Esophagus squamous epithelium (tissue), 5 donors: ENCODE data around the gene MAP3K5. TPM values are rescaled to one million over a fixed set of nuclear protein-coding genes. Genes with fewer than 3 reads are reported as not detected.

Experiments
- DNase-seq: peaks from one replicate; lab custom pipeline; 2025; lab: John Stamatoyannopoulos, UW
- H3K27ac ChIP-seq, 4 donors: fragments of 200-600 bp; sonication (generic); one replicate each; pipeline ENCODE4 v1.5.1; 2016 to 2019; ENCODE audit warnings: mild to moderate bottlenecking in 1 of 4
- H3K27me3 ChIP-seq, 4 donors: fragments of 200-600 bp; sonication (generic); 1 replicate in 3 of 4; 2 replicates in 1 of 4; pipeline versions ENCODE4 v1.5.1 to v1.6.0; 2017 to 2021; ENCODE audit warnings: antibody characterized with exemption in 1 of 4
- H3K36me3 ChIP-seq, 3 donors: fragments of 200-600 bp; sonication (generic); one replicate each; pipeline ENCODE4 v1.5.1; 2016 to 2019
- H3K4me1 ChIP-seq, 3 donors: fragments of 200-600 bp; sonication (generic); one replicate each; pipeline ENCODE4 v1.5.1; 2017 to 2019
- H3K4me3 ChIP-seq, 4 donors: fragments of 200-600 bp; sonication (generic); 1 replicate in 3 of 4; 2 replicates in 1 of 4; pipeline ENCODE4 v1.5.1; 2016 to 2019; ENCODE audit warnings: mild to moderate bottlenecking in 2 of 4, moderate library complexity in 1 of 4
- H3K9me3 ChIP-seq, 3 donors: fragments of 200-600 bp; sonication (generic); one replicate each; pipeline ENCODE4 v1.5.1; 2016 to 2019
- CTCF ChIP-seq, 6 experiments: fragments of 450-650 bp in 4 of 6; fragments of 200-600 bp in 2 of 6; sonication (generic) in 2 of 6; IDR thresholded peaks; one replicate each; pipeline ENCODE4 v1.5.1; 2016 to 2019; ENCODE audit warnings: antibody characterized with exemption in 6 of 6, mild to moderate bottlenecking in 4 of 6, moderate library complexity in 4 of 6
- POLR2A ChIP-seq, 4 donors: fragments of 450-650 bp; IDR thresholded peaks; one replicate each; pipeline ENCODE4 v1.6.1; 2017; ENCODE audit warnings: antibody characterized with exemption in 4 of 4, mild to moderate bottlenecking in 4 of 4, moderate library complexity in 3 of 4
- WGBS, 2 donors: methylation state at CpG; one replicate each; pipeline ENCODE4 v1.1.5; 2018; 5-methylcytosine and 5-hydroxymethylcytosine counted together
- intact Hi-C: fragments of 100-400 bp; cut with DNase I; formaldehyde crosslinking; loops from one replicate; pipeline ENCODE4 v1.15.0; 2022
- total RNA-seq, 4 donors: library from RNA; depleted of rRNA; stranded (reverse); fragments of >200 nt; gene quantifications; one replicate each; pipeline ENCODE4 v1.1.0, GENCODE V29; 2016
- donor health status: DM: yes; HTN: yes; CAD: no.

The MAP3K5 gene
- total RNA-seq, 4 donors from 2014 or later = 9.2 to 22.9 (median 20.9) TPM

- Histone ChIP-seq H3K4me1 (peaks cover 0 to 27% (median 0%) of the 10 kb centered on the region in 3 donors), H3K9me3 (no peaks in the 10 kb centered on the region), H3K4me3 (no peak overlapping the region), H3K27ac (no peak overlapping the region), H3K36me3 (no peaks in the 10 kb centered on the region), H3K27me3 (peaks cover 0 to 8% (median 0%) of the 10 kb centered on the region in 4 donors)
- 14 to 27% methylated on average over 1 of the region's 1 CpG for WGBS, 2 donors
- DNase-seq = no peak
- TF ChIP-seq POLR2A (IDR thresholded peaks at IDR 0.05) (no peak), CTCF (IDR thresholded peaks at IDR 0.05) (no peak)
- intact Hi-C loops = loop anchor here (10.0 kb wide), 1 partner anchor 170 kb away; no protein-coding TSS in a partner anchor
Measured at GRCh38 chr6:136544326-136544725, 248.0 kb downstream of the MAP3K5 start.

- TF ChIP-seq CTCF (IDR thresholded peaks at IDR 0.05) (no peak), POLR2A (IDR thresholded peaks at IDR 0.05) (no peak)
- Histone ChIP-seq H3K27me3 (no peaks in the 10 kb centered on the region), H3K36me3 (no peaks in the 10 kb centered on the region), H3K4me3 (no peak overlapping the region), H3K4me1 (peaks cover 0 to 26% (median 0%) of the 10 kb centered on the region in 3 donors), H3K27ac (no peak overlapping the region), H3K9me3 (no peaks in the 10 kb centered on the region)
- intact Hi-C loops = loop anchor here (10.0 kb wide), 1 partner anchor 167 kb away; no protein-coding TSS in a partner anchor
- WGBS, 2 donors = 82 to 83% methylated on average over 2 of the region's 2 CpGs
- DNase-seq = no peak
Measured at GRCh38 chr6:136541395-136541794, 250.9 kb downstream of the MAP3K5 start.

- TF ChIP-seq POLR2A (IDR thresholded peaks at IDR 0.05) (no peak), CTCF (IDR thresholded peaks at IDR 0.05) (no peak)
- no peaks in the 10 kb centered on the region for H3K27me3 ChIP-seq
- H3K4me1 ChIP-seq = peaks cover 0 to 27% (median 0%) of the 10 kb centered on the region in 3 donors
- H3K27ac ChIP-seq = no peak overlapping the region
- no peak overlapping the region for H3K4me3 ChIP-seq
- intact Hi-C loops = loop anchor here (10.0 kb wide), 1 partner anchor 165 kb away; no protein-coding TSS in a partner anchor
- H3K9me3 ChIP-seq = no peaks in the 10 kb centered on the region
- no peak for DNase-seq
- no peaks in the 10 kb centered on the region for H3K36me3 ChIP-seq
- 70 to 74% methylated on average over 6 of the region's 6 CpGs for WGBS, 2 donors
Measured at GRCh38 chr6:136539967-136540652, 252.2 kb downstream of the MAP3K5 start.

GRCh38 chr6:136538836-136539235 is 253.4 kb downstream of the MAP3K5 start:
- Histone ChIP-seq H3K27ac (peak overlapping the region in 2 of 4 donors; percentile 14 to 33), H3K4me3 (no peak overlapping the region), H3K4me1 (peaks cover 0 to 27% (median 0%) of the 10 kb centered on the region in 3 donors), H3K9me3 (no peaks in the 10 kb centered on the region), H3K27me3 (no peaks in the 10 kb centered on the region), H3K36me3 (no peaks in the 10 kb centered on the region)
- no peak for DNase-seq
- 41 to 44% methylated on average over 4 of the region's 4 CpGs for WGBS, 2 donors
- intact Hi-C loops = no loop called here
- no peak for TF ChIP-seq CTCF (IDR thresholded peaks at IDR 0.05)
- TF ChIP-seq POLR2A (IDR thresholded peaks at IDR 0.05) = no peak

GRCh38 chr6:136535880-136536650 is 256.2 kb downstream of the MAP3K5 start:
- H3K36me3 ChIP-seq = no peaks in the 10 kb centered on the region
- no peak for DNase-seq
- H3K27ac ChIP-seq = no peak overlapping the region
- peaks cover 0 to 25% (median 0%) of the 10 kb centered on the region in 3 donors for H3K4me1 ChIP-seq
- intact Hi-C loops = no loop called here
- no peak overlapping the region for H3K4me3 ChIP-seq
- no peaks in the 10 kb centered on the region for H3K27me3 ChIP-seq
- 85 to 86% methylated on average over 7 of the region's 8 CpGs for WGBS, 2 donors
- TF ChIP-seq POLR2A (IDR thresholded peaks at IDR 0.05) (no peak), CTCF (IDR thresholded peaks at IDR 0.05) (no peak)
- H3K9me3 ChIP-seq = no peaks in the 10 kb centered on the region
